ENCODE data around the gene FPR2.

DNA sequence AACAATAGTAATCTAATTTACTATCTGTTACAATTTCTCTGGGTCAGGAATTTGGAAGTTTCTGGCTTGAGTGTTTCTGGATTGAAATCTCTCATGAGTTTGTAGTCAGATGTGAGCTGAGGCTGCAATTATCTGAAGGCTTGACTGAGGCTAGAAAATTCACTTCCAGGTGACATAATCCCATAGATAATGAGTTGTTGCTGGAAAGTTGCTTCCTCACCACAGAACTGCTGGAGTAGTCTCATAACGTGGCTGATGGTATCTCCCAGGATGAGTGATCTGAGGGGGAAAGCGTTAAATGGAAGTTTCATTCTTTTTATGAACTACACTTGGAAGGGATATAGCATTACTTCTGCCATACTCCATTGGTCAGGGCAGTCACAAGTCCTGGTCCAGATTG is 18.7 kb downstream of the FPR2 start:
- TF ChIP-seq, protein P1, sequence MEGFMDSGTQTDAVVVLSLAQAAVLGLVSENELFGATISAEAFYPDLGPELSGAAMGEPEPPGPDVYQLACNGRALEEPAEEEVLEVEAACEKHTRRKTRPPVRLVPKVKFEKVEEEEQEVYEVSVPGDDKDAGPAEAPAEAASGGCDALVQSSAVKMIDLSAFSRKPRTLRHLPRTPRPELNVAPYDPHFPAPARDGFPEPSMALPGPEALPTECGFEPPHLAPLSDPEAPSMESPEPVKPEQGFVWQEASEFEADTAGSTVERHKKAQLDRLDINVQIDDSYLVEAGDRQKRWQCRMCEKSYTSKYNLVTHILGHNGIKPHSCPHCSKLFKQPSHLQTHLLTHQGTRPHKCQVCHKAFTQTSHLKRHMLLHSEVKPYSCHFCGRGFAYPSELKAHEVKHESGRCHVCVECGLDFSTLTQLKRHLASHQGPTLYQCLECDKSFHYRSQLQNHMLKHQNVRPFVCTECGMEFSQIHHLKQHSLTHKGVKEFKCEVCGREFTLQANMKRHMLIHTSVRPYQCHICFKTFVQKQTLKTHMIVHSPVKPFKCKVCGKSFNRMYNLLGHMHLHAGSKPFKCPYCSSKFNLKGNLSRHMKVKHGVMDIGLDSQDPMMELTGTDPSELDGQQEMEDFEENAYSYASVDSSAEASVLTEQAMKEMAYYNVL (CRISPR knock-in tag; IDR thresholded peaks at IDR 0.05; ENCODE audit: borderline replicate concordance): no peak
- TF ChIP-seq NBN (conservative IDR thresholded peaks at IDR 0.05) (no peak), U2AF2 (IDR thresholded peaks at IDR 0.05; ENCODE audit: low read depth, low read length) (no peak), HHEX (CRISPR knock-in tag; IDR thresholded peaks at IDR 0.05) (no peak), ZNF792 (CRISPR knock-in tag; IDR thresholded peaks at IDR 0.05) (no peak), NR2C2 (CRISPR knock-in tag; IDR thresholded peaks at IDR 0.05; ENCODE audit: borderline replicate concordance) (no peak), EZH2 (conservative IDR thresholded peaks at IDR 0.05; ENCODE audit: low read depth, low read length) (no peak), NCOA2 (CRISPR knock-in tag; IDR thresholded peaks at IDR 0.05) (no peak), LCORL (IDR thresholded peaks at IDR 0.05) (no peak), LCORL (CRISPR knock-in tag; IDR thresholded peaks at IDR 0.05) (no peak), CHD4 (IDR thresholded peaks at IDR 0.05; ENCODE audit: borderline replicate concordance, low read length) (no peak)
- TF ChIP-seq, protein P2, sequence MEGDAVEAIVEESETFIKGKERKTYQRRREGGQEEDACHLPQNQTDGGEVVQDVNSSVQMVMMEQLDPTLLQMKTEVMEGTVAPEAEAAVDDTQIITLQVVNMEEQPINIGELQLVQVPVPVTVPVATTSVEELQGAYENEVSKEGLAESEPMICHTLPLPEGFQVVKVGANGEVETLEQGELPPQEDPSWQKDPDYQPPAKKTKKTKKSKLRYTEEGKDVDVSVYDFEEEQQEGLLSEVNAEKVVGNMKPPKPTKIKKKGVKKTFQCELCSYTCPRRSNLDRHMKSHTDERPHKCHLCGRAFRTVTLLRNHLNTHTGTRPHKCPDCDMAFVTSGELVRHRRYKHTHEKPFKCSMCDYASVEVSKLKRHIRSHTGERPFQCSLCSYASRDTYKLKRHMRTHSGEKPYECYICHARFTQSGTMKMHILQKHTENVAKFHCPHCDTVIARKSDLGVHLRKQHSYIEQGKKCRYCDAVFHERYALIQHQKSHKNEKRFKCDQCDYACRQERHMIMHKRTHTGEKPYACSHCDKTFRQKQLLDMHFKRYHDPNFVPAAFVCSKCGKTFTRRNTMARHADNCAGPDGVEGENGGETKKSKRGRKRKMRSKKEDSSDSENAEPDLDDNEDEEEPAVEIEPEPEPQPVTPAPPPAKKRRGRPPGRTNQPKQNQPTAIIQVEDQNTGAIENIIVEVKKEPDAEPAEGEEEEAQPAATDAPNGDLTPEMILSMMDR (CRISPR knock-in tag; IDR thresholded peaks at IDR 0.05): no peak
- TF ChIP-seq, protein P3, sequence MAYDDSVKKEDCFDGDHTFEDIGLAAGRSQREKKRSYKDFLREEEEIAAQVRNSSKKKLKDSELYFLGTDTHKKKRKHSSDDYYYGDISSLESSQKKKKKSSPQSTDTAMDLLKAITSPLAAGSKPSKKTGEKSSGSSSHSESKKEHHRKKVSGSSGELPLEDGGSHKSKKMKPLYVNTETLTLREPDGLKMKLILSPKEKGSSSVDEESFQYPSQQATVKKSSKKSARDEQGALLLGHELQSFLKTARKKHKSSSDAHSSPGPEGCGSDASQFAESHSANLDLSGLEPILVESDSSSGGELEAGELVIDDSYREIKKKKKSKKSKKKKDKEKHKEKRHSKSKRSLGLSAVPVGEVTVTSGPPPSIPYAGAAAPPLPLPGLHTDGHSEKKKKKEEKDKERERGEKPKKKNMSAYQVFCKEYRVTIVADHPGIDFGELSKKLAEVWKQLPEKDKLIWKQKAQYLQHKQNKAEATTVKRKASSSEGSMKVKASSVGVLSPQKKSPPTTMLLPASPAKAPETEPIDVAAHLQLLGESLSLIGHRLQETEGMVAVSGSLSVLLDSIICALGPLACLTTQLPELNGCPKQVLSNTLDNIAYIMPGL (CRISPR knock-in tag; IDR thresholded peaks at IDR 0.05; ENCODE audit: borderline replicate concordance in 1 of 2, low read depth in 1 of 2): no peak

Data from HepG2 (cell line).